ENCODE results near the gene CTTNBP2.
A peak's percentile ranks its signal among the peaks of the same experiment; 100 is the strongest.

CTTNBP2 gene

GRCh38 chr7:117666689-117667088, 206.6 kb downstream of the CTTNBP2 start:
- TF ChIP-seq CTCF (conservative IDR thresholded peaks at IDR 0.05) = no peak
- peak overlapping the region; percentile 77 for H3K27ac ChIP-seq

- TF ChIP-seq CTCF (conservative IDR thresholded peaks at IDR 0.05) = no peak
- peak overlapping the region; percentile 77 for H3K27ac ChIP-seq
These were observed 207.2 kb downstream of the CTTNBP2 start for GRCh38 chr7:117666031-117666430.

GRCh38 chr7:117665368-117665767, 207.9 kb downstream of the CTTNBP2 start:
- no peak for TF ChIP-seq CTCF (conservative IDR thresholded peaks at IDR 0.05)
- peak overlapping the region; percentile 77 for H3K27ac ChIP-seq

GRCh38 chr7:117664047-117664446, 209.2 kb downstream of the CTTNBP2 start:
- no peak for TF ChIP-seq CTCF (conservative IDR thresholded peaks at IDR 0.05)
- peak overlapping the region; percentile 77; the same call in 1 of the 2 replicates for H3K27ac ChIP-seq

- H3K27ac ChIP-seq = no peak overlapping the region
- no peak for TF ChIP-seq CTCF (conservative IDR thresholded peaks at IDR 0.05)
These were observed 211.9 kb downstream of the CTTNBP2 start for GRCh38 chr7:117661328-117661727.
